IPS-18a (cell line): ENCODE measurements around the gene CACNG1.

Source experiments
- H3K27ac ChIP-seq: one replicate; pipeline ENCODE4 v1.5.1; 2013; ENCODE audit warnings: low read length
- H3K27me3 ChIP-seq: one replicate; pipeline ENCODE4 v1.6.1; 2013; ENCODE audit warnings: mild to moderate bottlenecking, low read length; ENCODE audit not compliant: control insufficient read depth, insufficient read depth
- H3K36me3 ChIP-seq: one replicate; pipeline ENCODE4 v1.6.1; 2013; ENCODE audit warnings: low read depth, low read length; ENCODE audit not compliant: control insufficient read depth
- H3K4me1 ChIP-seq: one replicate; pipeline ENCODE4 v1.6.1; 2013; ENCODE audit warnings: low read depth, low read length; ENCODE audit not compliant: control insufficient read depth
- H3K4me3 ChIP-seq: one replicate; pipeline ENCODE4 v1.5.1; 2013; ENCODE audit warnings: low read length
- H3K9ac ChIP-seq: one replicate; pipeline ENCODE4 v1.6.1; 2013; ENCODE audit warnings: mild to moderate bottlenecking, low read length, moderate library complexity
- H3K9me3 ChIP-seq: one replicate; pipeline ENCODE4 v1.6.1; 2013; ENCODE audit warnings: low read depth, low read length; ENCODE audit not compliant: control insufficient read depth

The CACNG1 gene

DNA sequence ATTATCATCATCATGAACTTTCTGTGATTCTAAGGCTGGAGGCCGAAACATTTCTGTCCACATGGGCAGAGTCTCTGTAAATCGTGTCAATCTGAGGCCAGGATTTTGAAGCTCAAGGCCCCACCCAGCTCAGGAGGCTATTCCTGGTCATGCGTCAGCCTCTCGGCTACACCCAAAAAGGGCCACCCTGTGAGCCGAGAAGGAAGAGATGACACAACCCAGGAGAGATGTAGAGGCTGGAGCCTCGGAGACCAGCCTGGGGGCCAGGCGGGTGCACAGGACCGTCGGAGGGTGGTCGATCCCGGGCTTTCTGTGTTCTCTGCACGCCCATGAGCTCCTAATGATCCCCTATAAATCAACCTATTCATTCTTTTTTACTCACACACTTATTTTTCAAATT lies 1.1 kb upstream of the CACNG1 start:
- Histone ChIP-seq H3K4me1 (no peaks in the 10 kb centered on the region), H3K27me3 (no peaks in the 10 kb centered on the region), H3K9ac (no peak overlapping the region), H3K27ac (no peak overlapping the region), H3K9me3 (no peaks in the 10 kb centered on the region), H3K36me3 (no peaks in the 10 kb centered on the region), H3K4me3 (no peak overlapping the region)

DNA sequence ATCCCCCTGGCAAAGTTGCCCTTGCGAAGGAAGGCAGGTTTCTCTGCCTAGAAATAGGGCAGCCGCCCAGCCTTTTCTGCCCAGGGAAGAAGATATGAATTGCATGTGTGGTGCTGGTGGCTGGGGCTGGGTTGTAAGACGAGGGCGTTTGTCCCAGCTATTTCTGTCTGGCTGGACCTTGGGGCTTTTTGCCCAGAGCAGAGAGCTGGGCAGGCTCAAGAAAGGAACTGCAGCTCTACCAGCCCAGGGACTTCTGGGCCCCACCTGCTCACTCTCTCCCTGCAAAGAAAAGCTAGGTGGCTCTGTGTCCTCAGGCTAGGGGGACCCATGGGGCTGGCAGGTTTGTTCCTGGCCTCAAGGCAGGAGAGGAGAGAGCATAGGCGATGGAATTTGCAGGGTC lies 586 bp downstream of the CACNG1 start:
- no peaks in the 10 kb centered on the region for H3K36me3 ChIP-seq
- H3K27ac ChIP-seq = no peak overlapping the region
- H3K27me3 ChIP-seq = no peaks in the 10 kb centered on the region
- H3K9me3 ChIP-seq = no peaks in the 10 kb centered on the region
- no peak overlapping the region for H3K4me3 ChIP-seq
- no peak overlapping the region for H3K9ac ChIP-seq
- no peaks in the 10 kb centered on the region for H3K4me1 ChIP-seq

DNA sequence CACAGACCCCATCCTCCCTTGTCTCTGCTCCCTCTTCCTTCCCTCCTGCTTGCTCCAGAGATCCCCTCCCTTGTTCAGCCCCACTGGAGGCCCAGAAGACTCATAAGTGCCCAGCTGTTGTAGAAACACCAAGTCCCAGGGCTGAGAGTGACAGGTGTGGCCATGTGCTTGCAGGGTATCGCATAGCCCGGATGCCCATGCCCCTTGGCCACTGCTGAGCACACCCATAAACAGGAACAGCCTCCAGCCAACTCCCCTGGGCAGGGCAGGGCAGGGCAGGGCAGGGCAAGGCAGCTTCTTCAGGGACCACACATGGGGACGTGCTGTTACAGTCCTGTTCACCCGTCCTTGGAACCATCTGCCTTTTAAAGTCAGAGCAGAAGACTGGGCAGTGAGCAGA lies 2.0 kb downstream of the CACNG1 start:
- Histone ChIP-seq H3K9me3 (no peaks in the 10 kb centered on the region), H3K9ac (no peak overlapping the region), H3K4me1 (no peaks in the 10 kb centered on the region), H3K4me3 (no peak overlapping the region), H3K27me3 (no peaks in the 10 kb centered on the region), H3K36me3 (no peaks in the 10 kb centered on the region), H3K27ac (no peak overlapping the region)

DNA sequence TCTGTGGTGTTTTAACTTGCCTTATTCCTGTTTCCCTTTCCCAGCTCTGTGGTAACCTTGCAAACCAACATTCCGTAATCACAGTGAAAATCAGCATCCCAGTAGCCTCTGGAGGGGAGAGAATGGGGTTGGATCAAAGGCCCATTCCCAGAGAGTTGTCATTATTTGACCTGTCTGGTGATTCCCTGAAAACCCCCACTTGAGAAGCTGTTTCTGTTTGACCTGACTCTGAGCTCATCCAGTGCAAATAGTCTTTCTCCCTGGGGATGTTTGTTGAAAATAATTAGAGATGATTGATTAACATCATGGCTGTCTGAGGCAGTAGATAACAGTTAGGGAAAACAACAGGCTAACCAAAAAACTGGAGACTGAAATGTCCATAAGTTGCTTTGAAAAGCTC lies 3.0 kb downstream of the CACNG1 start:
- no peaks in the 10 kb centered on the region for H3K27me3 ChIP-seq
- H3K36me3 ChIP-seq = no peaks in the 10 kb centered on the region
- no peaks in the 10 kb centered on the region for H3K9me3 ChIP-seq
- H3K4me1 ChIP-seq = no peaks in the 10 kb centered on the region
- H3K9ac ChIP-seq = no peak overlapping the region
- H3K4me3 ChIP-seq = no peak overlapping the region
- no peak overlapping the region for H3K27ac ChIP-seq

DNA sequence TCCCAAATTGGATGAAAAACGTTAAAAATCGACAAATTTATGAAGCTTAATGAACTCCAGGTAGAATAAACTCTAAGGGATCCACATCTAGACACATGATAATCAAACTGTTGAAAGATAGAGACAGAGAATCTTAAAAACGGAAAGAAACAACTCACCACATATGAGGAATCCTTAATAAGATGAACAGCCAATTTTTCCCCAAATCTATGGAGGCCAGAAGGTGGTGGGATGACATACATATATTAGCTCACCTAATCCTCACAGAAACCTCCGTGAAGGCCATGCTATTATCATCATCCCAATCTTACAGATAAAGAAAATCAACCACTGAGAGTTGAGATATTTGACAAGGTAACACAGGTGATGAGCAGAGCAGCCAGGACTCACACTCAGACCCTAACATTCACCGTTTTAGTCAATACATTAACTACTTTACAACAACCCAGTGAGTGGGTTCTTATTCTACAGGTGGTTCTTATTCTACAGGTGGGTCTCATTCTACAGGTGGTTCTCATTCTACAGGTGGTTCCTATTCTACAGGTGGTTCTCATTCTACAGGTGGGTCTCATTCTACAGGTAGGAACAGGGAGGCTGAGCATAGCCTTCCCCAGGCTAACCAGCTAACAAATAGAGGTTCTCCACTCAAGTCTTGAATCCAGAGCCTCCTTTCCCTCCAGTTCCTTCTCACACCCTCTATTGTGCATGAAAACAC lies 4.8 kb downstream of the CACNG1 start:
- H3K9me3 ChIP-seq = no peaks in the 10 kb centered on the region
- H3K9ac ChIP-seq = no peak overlapping the region
- H3K4me1 ChIP-seq = no peaks in the 10 kb centered on the region
- no peaks in the 10 kb centered on the region for H3K36me3 ChIP-seq
- no peaks in the 10 kb centered on the region for H3K27me3 ChIP-seq
- H3K4me3 ChIP-seq = no peak overlapping the region
- H3K27ac ChIP-seq = no peak overlapping the region

DNA sequence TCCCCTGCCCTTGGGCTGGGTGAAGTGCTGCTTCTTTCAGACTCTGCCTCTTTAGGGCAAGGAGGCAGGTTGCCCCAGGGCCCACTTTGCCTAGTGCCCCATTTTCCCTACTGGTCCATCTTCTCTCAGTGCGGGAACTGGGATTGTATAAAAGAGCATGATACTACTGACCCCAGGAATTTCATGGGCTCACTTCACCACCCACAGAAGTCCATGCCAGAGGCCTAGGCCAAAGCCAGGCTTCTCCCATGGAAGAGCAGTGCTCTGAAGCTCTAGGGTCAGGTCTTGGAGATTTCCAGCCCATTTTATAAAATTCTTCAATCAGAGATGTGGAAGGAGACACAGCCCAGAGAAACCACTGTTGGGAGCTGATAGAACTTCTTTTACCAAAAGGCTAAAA lies 5.7 kb downstream of the CACNG1 start:
- Histone ChIP-seq H3K27me3 (no peaks in the 10 kb centered on the region), H3K4me1 (no peaks in the 10 kb centered on the region), H3K27ac (no peak overlapping the region), H3K9me3 (no peaks in the 10 kb centered on the region), H3K36me3 (no peaks in the 10 kb centered on the region), H3K4me3 (no peak overlapping the region), H3K9ac (no peak overlapping the region)

DNA sequence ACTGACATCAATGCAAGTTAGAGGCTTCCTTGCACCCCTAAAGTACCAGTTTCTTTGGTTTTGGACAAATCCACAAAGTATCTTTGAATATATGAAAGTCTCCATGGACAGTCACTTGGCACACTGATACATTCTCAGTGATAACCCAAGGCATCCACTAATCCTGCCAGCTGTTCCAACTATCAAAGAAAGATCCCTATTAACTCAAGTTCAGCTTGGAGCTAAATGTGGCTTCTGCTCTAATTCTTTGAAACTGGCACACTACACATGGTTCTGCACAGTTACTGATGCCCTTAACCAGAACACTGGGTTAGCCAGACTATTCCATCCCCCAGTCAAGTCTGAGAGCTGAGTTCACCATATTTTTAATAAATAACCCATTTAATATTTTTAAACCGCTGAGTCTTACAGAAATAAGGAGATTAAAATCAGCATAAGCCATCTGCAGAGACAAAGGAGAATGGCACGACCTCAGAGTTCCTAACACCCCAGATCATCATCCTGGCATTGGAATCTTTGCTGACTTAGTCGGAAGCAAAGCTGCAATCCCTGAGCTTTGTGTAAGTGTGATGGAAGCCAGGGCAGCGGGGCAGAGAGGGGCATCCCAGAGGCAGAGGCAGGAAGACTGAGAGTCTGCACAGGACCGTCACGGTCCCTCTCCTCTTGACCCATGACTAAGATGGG lies 6.3 kb downstream of the CACNG1 start:
- no peaks in the 10 kb centered on the region for H3K9me3 ChIP-seq

DNA sequence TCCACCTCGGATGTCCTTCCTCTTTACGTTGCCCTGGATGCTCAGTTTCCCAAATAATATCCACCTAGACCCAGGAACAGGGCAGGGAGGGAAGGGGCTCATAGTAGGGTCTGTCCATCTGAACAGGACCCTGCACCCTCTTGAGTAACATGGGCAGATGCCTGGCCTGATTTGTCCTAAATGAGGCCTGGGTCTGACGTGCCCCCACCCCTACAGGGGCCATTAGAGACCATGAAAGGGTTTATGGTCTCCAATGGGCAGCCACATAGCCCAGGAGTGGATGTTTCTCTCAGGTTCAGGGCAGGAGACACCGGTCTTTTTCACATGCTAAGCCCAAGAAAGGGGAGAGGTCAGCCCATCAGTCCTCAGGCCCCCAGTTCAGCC lies 6.8 kb downstream of the CACNG1 start:
- H3K9ac ChIP-seq = no peak overlapping the region
- no peaks in the 10 kb centered on the region for H3K4me1 ChIP-seq
- no peaks in the 10 kb centered on the region for H3K27me3 ChIP-seq
- no peak overlapping the region for H3K4me3 ChIP-seq
- H3K9me3 ChIP-seq = no peaks in the 10 kb centered on the region
- H3K36me3 ChIP-seq = no peaks in the 10 kb centered on the region
- no peak overlapping the region for H3K27ac ChIP-seq

More for the DNA sequence above, 6.3 kb downstream of the CACNG1 start:
- H3K4me1 ChIP-seq = no peaks in the 10 kb centered on the region
- no peak overlapping the region for H3K9ac ChIP-seq
- no peak overlapping the region for H3K4me3 ChIP-seq
- no peaks in the 10 kb centered on the region for H3K27me3 ChIP-seq
- no peaks in the 10 kb centered on the region for H3K36me3 ChIP-seq
- no peak overlapping the region for H3K27ac ChIP-seq

DNA sequence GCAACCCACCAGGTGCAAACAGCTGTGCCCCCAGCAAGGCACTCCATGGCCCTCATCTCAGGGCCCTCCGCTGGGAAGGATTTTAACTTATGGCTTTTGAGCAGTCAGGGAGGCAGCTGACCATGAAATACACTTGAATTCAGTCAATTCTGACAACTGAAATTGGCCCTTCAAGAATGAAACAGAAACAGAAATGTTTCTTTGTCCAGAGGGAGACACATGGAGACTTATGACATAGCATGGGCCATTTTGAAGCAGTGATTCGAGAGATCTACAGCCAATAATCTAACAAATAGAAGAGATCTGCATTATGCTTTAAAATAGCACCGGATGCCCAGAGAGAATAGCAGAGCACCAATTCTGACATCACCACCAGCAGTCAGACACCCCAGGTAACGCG lies 7.5 kb downstream of the CACNG1 start:
- Histone ChIP-seq H3K36me3 (no peaks in the 10 kb centered on the region), H3K4me3 (no peak overlapping the region), H3K9ac (no peak overlapping the region)

DNA sequence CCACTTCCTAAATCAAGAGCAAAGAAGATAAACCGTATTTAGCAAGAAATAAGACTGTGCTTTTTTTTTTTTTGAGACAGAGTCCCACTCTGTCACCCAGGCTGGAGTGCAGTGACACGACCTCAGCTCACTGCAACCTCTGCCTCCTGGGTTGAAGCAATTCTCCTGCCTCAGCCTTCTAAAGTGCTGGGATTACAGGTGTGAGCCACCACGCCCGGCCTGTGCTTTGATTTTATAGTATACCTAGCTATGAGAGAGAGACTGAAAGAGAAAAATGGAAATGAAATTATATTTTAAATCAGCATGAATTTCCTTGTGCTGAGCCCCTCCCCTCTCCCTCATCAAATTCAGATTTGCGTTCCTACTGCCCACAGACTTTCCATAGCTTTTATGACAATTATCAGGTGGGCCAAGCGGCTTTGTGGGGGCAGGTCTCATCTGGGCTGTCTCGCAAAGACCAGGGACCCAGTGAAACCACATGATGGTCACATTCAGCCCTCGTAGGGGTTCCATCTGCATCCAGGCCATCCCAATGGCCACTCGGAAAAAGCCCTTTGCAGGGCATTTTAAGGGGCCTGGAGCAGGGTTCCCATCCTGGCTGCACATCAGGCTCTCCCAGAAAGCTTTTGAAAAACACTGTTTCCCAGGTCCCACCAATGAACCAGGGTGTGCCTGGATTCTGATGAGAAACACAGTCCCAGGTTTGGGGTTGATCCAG lies 8.5 kb downstream of the CACNG1 start:
- H3K4me3 ChIP-seq = no peak overlapping the region
- no peak overlapping the region for H3K9ac ChIP-seq
- H3K4me1 ChIP-seq = no peaks in the 10 kb centered on the region
- H3K27ac ChIP-seq = no peak overlapping the region
- no peaks in the 10 kb centered on the region for H3K27me3 ChIP-seq
- no peaks in the 10 kb centered on the region for H3K36me3 ChIP-seq
- H3K9me3 ChIP-seq = no peaks in the 10 kb centered on the region

More for the DNA sequence above, 7.5 kb downstream of the CACNG1 start:
- Histone ChIP-seq H3K9me3 (no peaks in the 10 kb centered on the region), H3K4me1 (no peaks in the 10 kb centered on the region), H3K27me3 (no peaks in the 10 kb centered on the region), H3K27ac (no peak overlapping the region)

DNA sequence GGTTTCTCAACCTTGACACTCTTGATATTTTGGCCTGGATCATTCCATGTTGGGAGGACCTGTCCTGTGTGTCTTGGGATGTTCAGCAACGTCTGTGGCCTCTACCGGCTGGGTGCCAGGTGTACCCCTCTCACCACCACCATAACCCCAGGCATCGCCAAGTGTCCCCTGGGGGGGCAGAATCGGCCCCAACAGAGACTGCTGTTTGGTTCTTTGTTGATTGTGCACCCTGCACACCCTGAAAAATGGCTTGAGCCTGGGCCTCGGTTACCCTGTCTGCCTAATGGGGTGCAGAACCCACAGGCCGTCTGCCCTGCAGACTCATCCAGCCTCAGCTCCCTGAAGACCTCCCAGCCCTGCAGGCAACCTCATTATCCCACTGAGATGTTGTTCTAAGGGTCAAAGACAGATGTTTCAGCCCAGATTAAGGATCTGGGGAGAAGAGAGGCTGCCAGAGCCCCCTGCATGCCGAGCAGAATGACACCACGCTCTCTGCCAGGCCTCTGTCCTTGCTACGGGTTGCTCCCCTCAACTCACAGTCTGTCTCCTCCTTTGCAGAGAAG lies 9.2 kb downstream of the CACNG1 start:
- Histone ChIP-seq H3K36me3 (no peaks in the 10 kb centered on the region), H3K27me3 (no peaks in the 10 kb centered on the region), H3K9me3 (no peaks in the 10 kb centered on the region), H3K9ac (no peak overlapping the region), H3K27ac (no peak overlapping the region), H3K4me3 (no peak overlapping the region), H3K4me1 (no peaks in the 10 kb centered on the region)
